DOHH2 (cell line): ENCODE data around the gene POU2F2.

ENCODE experiments used
- H3F3A ChIP-seq: fragments of 200-600 bp; sonication (generic), shearing (Covaris generic); 2 replicates; pipeline ENCODE4 v1.6.0; 2016; ENCODE audit warnings: antibody characterized with exemption, mild to moderate bottlenecking; ENCODE audit not compliant: control insufficient read depth, insufficient read depth
- H3K27ac ChIP-seq: fragments of 200-600 bp; sonication (generic); 2 replicates; pipeline ENCODE4 v1.5.1; 2014; ENCODE audit warnings: low read depth, mild to moderate bottlenecking, low read length, moderate library complexity
- H3K27me3 ChIP-seq: fragments of 200-600 bp; sonication (generic); 2 replicates; pipeline ENCODE4 v1.6.1; 2014; ENCODE audit warnings: mild to moderate bottlenecking, low read length, mixed read lengths; ENCODE audit not compliant: control insufficient read depth
- H3K36me3 ChIP-seq: fragments of 200-600 bp; sonication (generic); 2 replicates; pipeline ENCODE4 v1.6.1; 2014; ENCODE audit warnings: mild to moderate bottlenecking, low read length, moderate library complexity, mixed read lengths; ENCODE audit not compliant: control insufficient read depth
- H3K4me1 ChIP-seq: fragments of 200-600 bp; sonication (generic); 2 replicates; pipeline ENCODE4 v1.6.1; 2014; ENCODE audit warnings: mild to moderate bottlenecking, low read length, mixed read lengths; ENCODE audit not compliant: control insufficient read depth
- H3K4me2 ChIP-seq: fragments of 200-600 bp; sonication (generic); 2 replicates; pipeline ENCODE4 v1.6.0; 2014; ENCODE audit warnings: mild to moderate bottlenecking, low read length, moderate library complexity
- H3K4me3 ChIP-seq: fragments of 200-600 bp; sonication (generic); 2 replicates; pipeline ENCODE4 v1.5.1; 2014; ENCODE audit warnings: mild to moderate bottlenecking, low read length, mixed read lengths
- H3K79me2 ChIP-seq: fragments of 200-600 bp; sonication (generic); 2 replicates; pipeline ENCODE4 v1.6.1; 2014; ENCODE audit warnings: mild to moderate bottlenecking, low read length, mixed read lengths; ENCODE audit not compliant: control insufficient read depth
- H3K9me2 ChIP-seq: fragments of 200-600 bp; sonication (generic); replicated peaks from 2 replicates; pipeline ENCODE4 v1.6.1; 2014; ENCODE audit warnings: mild to moderate bottlenecking, low read length, mixed read lengths; ENCODE audit not compliant: control insufficient read depth
- H3K9me3 ChIP-seq: fragments of 200-600 bp; sonication (generic); 2 replicates; pipeline ENCODE4 v1.6.1; 2014; ENCODE audit warnings: antibody characterized with exemption, low read length, mixed read lengths; ENCODE audit not compliant: control insufficient read depth, insufficient read depth
- H4K20me1 ChIP-seq: fragments of 200-600 bp; sonication (generic); 2 replicates; pipeline ENCODE4 v1.6.0; 2014; ENCODE audit warnings: low read depth, mild to moderate bottlenecking, antibody characterized with exemption, low read length, moderate library complexity; ENCODE audit not compliant: control insufficient read depth, insufficient read depth
- EZH2phosphoT487 ChIP-seq: fragments of 200-600 bp; sonication (generic); IDR thresholded peaks from 2 replicates; pipeline ENCODE4 v1.6.1; 2017; ENCODE audit warnings: borderline replicate concordance, mild to moderate bottlenecking, antibody characterized with exemption, low read length, moderate library complexity, mixed read lengths
- TF ChIP-seq, protein P1 (sequence below): fragments of 200-600 bp; sonication (generic); IDR thresholded peaks from one replicate; pipeline ENCODE4 v1.5.1; 2014; ENCODE audit warnings: antibody characterized with exemption, mild to moderate bottlenecking, low read depth, low read length; ENCODE audit not compliant: poor library complexity, severe bottlenecking

Gene POU2F2

GRCh38 chr19:42054205-42054604 is 78.0 kb downstream of the POU2F2 start:
- Histone ChIP-seq H3K27me3 (peaks cover 4% of the 10 kb centered on the region; the same call in 1 of the 2 replicates), H3K4me2 (no peak overlapping the region), H4K20me1 (no peaks in the 10 kb centered on the region), H3F3A (no peaks in the 10 kb centered on the region), H3K9me2 (no peaks in the 10 kb centered on the region), H3K27ac (no peak overlapping the region), H3K4me1 (no peaks in the 10 kb centered on the region), H3K4me3 (no peak overlapping the region), H3K36me3 (no peaks in the 10 kb centered on the region), H3K79me2 (no peaks in the 10 kb centered on the region), H3K9me3 (no peaks in the 10 kb centered on the region)
- TF ChIP-seq EZH2phosphoT487 = no peak
- TF ChIP-seq, protein P1, sequence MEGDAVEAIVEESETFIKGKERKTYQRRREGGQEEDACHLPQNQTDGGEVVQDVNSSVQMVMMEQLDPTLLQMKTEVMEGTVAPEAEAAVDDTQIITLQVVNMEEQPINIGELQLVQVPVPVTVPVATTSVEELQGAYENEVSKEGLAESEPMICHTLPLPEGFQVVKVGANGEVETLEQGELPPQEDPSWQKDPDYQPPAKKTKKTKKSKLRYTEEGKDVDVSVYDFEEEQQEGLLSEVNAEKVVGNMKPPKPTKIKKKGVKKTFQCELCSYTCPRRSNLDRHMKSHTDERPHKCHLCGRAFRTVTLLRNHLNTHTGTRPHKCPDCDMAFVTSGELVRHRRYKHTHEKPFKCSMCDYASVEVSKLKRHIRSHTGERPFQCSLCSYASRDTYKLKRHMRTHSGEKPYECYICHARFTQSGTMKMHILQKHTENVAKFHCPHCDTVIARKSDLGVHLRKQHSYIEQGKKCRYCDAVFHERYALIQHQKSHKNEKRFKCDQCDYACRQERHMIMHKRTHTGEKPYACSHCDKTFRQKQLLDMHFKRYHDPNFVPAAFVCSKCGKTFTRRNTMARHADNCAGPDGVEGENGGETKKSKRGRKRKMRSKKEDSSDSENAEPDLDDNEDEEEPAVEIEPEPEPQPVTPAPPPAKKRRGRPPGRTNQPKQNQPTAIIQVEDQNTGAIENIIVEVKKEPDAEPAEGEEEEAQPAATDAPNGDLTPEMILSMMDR = no peak

DNA sequence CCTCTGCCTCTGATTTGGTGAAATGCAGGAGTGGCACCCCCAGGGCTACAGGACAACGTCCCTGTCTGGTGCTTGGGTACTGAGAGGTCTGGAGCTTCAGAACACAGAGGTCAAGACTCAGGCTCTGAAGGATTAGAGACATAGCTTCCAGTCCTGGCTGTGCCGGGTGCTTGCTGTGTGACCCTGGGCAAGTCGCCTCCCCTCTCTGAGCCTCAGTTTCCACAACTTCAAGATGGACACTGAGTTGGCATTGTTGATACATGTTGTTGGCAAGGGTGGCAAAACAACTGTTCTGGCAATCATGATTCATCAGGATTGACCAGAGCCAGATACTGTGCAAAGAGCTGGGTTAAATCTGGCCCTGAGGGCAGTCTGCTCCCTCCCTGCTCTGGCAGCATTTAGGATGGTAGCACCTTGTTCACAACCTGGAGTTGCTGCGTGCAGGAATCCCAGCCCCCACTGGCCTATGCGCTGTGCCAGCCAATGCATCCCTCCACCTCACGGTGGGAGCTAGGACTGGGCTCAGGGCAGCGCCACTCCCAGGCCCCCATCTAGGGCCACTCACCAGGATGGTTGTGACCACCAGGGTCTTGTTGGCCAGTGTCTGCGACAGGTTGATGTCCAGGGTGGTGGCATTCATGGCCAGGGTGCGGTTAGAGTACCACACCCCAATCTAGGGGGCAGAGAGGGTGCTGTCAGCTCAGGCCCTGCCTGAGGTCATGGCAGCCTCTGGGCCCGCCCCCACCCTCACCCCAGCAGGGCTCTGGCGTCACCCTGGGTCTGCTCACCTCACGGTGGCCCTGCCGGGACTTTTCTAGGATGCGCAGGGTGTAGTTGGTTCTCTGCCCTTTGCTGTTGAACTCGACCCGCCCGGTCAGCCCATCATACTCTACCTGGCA is 79.0 kb downstream of the POU2F2 start:
- peaks cover 4% of the 10 kb centered on the region; the same call in 1 of the 2 replicates for H3K27me3 ChIP-seq
- H3K4me2 ChIP-seq = no peak overlapping the region
- TF ChIP-seq EZH2phosphoT487 = no peak
- TF ChIP-seq, protein P1 = no peak
- H3K4me3 ChIP-seq = no peak overlapping the region
- no peaks in the 10 kb centered on the region for H3K79me2 ChIP-seq
- no peaks in the 10 kb centered on the region for H4K20me1 ChIP-seq
- H3K27ac ChIP-seq = no peak overlapping the region
- H3K4me1 ChIP-seq = no peaks in the 10 kb centered on the region
- H3F3A ChIP-seq = no peaks in the 10 kb centered on the region
- H3K9me3 ChIP-seq = no peaks in the 10 kb centered on the region
- no peaks in the 10 kb centered on the region for H3K9me2 ChIP-seq
- H3K36me3 ChIP-seq = no peaks in the 10 kb centered on the region

DNA sequence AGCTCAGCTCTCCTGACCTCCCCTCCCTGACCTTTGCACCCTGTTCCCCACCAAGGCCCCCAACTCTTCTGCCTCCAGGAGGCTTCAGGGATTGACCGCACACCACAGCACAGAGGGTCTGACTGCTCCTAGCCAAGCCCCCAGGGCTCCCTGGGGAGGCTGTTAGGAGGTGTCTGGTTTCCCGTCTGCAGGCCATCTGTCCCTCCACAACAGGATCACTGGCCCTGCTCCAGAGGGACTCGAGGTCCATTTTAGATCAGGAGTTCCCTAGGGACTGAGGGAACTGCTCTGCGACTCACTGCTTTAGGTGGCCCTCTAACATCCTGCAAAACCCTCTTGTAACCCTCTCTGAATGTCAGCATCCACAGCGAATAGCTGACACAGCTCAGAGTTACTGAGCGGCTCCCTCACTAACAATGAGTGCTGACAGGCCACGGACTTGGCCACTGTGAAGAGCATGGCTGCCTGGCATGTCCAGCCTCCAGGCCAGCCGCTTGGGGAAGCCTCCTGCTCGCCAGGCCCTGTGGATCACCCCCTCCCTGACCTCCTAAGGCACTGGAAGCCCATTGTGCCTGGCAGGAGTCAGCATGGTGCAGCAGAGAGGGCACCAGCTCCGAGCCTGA is 79.9 kb downstream of the POU2F2 start:
- Histone ChIP-seq H3F3A (no peaks in the 10 kb centered on the region), H3K4me3 (no peak overlapping the region), H3K4me1 (no peaks in the 10 kb centered on the region), H4K20me1 (no peaks in the 10 kb centered on the region), H3K4me2 (no peak overlapping the region), H3K27ac (no peak overlapping the region), H3K36me3 (no peaks in the 10 kb centered on the region), H3K9me3 (no peaks in the 10 kb centered on the region), H3K9me2 (no peaks in the 10 kb centered on the region), H3K79me2 (no peaks in the 10 kb centered on the region), H3K27me3 (peaks cover 4% of the 10 kb centered on the region; the same call in 1 of the 2 replicates)
- no peak for TF ChIP-seq EZH2phosphoT487
- TF ChIP-seq, protein P1 = no peak
